C4-2B (cell line): ENCODE results near the gene GSTA3.
"Not testable (repeated sequence)": the region's sequence is repeated elsewhere in the genome, so short reads cannot be mapped to it uniquely, and the experiment has no call there.

ENCODE experiments used
- H3K27ac ChIP-seq: fragments of 450-650 bp; 2 replicates; pipeline ENCODE4 v1.5.1; 2017
- ZFX ChIP-seq: fragments of 450-650 bp; IDR thresholded peaks from 2 replicates; pipeline ENCODE4 v1.6.1; 2017
- TF ChIP-seq, protein P1 (sequence below): fragments of 450-650 bp; conservative IDR thresholded peaks from 2 replicates; pipeline ENCODE4 v1.5.1; 2017; ENCODE audit warnings: mild to moderate bottlenecking

Gene GSTA3

GRCh38 chr6:52868240-52868639 is 41.3 kb downstream of the GSTA3 start:
- TF ChIP-seq, protein P1, sequence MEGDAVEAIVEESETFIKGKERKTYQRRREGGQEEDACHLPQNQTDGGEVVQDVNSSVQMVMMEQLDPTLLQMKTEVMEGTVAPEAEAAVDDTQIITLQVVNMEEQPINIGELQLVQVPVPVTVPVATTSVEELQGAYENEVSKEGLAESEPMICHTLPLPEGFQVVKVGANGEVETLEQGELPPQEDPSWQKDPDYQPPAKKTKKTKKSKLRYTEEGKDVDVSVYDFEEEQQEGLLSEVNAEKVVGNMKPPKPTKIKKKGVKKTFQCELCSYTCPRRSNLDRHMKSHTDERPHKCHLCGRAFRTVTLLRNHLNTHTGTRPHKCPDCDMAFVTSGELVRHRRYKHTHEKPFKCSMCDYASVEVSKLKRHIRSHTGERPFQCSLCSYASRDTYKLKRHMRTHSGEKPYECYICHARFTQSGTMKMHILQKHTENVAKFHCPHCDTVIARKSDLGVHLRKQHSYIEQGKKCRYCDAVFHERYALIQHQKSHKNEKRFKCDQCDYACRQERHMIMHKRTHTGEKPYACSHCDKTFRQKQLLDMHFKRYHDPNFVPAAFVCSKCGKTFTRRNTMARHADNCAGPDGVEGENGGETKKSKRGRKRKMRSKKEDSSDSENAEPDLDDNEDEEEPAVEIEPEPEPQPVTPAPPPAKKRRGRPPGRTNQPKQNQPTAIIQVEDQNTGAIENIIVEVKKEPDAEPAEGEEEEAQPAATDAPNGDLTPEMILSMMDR: no peak
- no peak for TF ChIP-seq ZFX
- H3K27ac ChIP-seq: no peak overlapping the region

DNA sequence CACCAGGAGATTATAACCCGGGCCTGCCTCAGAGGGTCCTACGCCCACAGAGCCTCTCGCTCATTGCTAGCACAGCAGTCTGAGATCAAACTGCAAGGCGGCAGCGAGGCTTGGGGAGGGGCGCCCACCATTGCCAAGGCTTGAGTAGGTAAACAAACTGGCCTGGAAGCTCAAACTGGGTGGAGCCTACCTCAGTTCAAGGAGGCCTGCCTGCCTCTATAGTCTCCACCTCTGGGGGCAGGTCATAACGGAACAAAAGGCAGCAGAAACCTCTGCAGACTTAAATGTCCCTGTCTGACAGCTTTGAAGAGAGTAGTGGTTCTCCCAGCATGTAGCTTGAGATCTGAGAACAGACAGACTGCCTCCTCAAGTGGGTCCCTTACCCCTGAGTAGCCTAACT is 48.3 kb downstream of the GSTA3 start:
- not testable (repeated sequence) for H3K27ac ChIP-seq

DNA sequence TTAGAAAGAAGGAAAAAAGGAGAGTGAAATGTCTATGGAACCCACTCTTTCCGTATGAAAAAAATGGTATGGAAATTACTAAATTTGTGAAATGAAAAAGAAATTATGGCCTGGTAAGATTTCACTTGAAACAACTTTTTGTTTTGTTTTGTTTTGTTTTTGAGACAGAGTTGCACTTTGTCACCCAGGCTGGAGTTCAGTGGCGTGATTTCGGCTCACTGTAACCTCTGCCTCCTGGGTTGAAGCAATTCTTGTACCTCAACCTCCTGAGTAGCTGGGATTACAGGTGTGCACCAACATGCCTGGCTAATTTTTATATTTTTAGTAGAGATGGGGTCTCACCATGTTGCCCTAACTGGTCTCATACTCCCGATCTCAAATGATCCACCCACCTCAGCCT is 51.1 kb downstream of the GSTA3 start:
- no peak overlapping the region for H3K27ac ChIP-seq
- TF ChIP-seq, protein P1: no peak
- TF ChIP-seq ZFX: no peak

DNA sequence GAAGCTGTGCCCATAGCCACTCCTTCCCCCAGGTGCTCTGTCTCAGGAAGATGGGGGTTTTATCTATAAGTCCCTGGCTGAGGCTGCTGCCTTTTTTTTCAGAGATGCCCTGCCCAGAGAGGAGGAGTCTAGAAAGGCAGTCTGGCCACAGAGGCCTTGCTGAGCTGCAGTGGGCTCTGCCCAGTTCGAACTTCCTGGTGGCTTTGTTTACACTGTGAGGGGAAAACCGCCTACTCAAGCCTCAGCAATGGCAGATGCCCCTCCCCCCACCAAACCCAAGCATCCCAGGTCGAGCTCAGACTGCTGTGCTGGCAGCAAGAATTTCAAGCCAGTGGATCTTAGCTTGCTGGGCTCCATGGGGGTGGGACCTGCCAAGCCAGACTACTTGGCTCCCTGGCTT is 53.4 kb downstream of the GSTA3 start:
- H3K27ac ChIP-seq: peak overlapping the region; percentile 22

- no peak for TF ChIP-seq ZFX
- TF ChIP-seq, protein P1: no peak
- H3K27ac ChIP-seq: no peak overlapping the region
These were observed 60.4 kb downstream of the GSTA3 start for GRCh38 chr6:52849137-52849536.
